ENCODE results near the gene SAC3D1. TPM values are rescaled to one million over a fixed set of nuclear protein-coding genes. Genes with fewer than 3 reads are reported as not detected.
A peak's percentile ranks its signal among the peaks of the same experiment; 100 is the strongest.

SAC3D1 gene
- total and polyA plus RNA-seq, 7 donors = 8.4 to 19.2 (median 10.8) TPM

DNA sequence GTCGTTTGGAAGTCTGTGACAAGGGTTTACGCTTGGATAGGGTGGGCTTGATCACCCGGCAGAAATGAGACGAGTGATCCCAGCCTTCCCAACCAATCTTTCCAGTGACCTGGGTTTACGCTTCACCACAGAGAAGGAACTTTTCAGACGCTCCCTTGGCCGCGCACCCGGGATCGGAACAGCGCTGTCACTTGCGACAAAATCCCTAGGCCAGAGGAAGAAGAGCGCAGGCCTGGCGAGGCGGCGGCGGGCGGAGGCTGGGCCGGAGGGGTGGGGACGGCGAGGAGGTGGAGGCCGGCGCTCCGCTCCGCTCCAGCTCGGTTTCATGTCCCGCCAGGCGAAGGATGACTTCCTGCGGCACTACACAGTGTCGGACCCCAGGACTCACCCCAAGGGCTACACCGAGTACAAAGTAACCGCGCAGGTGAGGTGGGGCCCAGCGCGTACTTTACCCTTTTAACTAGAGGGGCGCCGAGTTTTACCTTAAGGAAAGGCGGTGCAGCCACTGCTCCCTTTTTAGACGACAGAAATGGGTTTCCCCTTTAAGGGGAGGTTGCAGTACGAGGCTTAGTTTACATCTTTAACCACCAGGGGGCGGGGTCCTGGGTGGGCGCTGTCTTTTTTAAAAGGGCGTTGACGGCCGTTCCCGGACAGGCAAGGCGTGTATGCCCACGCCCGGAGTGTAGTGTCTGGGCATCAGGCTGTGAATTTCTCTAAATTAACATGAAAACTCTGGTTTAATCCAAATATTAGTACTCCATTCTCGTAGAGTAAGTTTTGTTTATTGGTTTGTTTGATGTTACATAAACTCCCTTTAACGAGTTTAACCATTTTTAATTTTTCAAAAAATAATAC, 13.6 kb upstream of the SAC3D1 start, which contains the start of gene SNX15:
TSS of gene SNX15 (plus strand) at position 227 of the 855 bp plus-strand sequence. CDS start at position 326, 99 bp downstream.
- H3K4me3 ChIP-seq = peak within 1 kb of the TSS; percentile 68
- TF ChIP-seq, protein P1, sequence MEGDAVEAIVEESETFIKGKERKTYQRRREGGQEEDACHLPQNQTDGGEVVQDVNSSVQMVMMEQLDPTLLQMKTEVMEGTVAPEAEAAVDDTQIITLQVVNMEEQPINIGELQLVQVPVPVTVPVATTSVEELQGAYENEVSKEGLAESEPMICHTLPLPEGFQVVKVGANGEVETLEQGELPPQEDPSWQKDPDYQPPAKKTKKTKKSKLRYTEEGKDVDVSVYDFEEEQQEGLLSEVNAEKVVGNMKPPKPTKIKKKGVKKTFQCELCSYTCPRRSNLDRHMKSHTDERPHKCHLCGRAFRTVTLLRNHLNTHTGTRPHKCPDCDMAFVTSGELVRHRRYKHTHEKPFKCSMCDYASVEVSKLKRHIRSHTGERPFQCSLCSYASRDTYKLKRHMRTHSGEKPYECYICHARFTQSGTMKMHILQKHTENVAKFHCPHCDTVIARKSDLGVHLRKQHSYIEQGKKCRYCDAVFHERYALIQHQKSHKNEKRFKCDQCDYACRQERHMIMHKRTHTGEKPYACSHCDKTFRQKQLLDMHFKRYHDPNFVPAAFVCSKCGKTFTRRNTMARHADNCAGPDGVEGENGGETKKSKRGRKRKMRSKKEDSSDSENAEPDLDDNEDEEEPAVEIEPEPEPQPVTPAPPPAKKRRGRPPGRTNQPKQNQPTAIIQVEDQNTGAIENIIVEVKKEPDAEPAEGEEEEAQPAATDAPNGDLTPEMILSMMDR (IDR thresholded peaks at IDR 0.05) = peak; percentile 77
- peaks cover 9% of the 10 kb centered on the region for H3K4me1 ChIP-seq
- WGBS, 3 donors = 0 to 1% (median 1%) methylated on average over 36 to 51 of the region's 51 CpGs
- H3K36me3 ChIP-seq (ENCODE audit: insufficient read depth in 1 of 2, low read depth in 1 of 2) = peaks cover 0 to 10% of the 10 kb centered on the region in 2 donors
- intact Hi-C loops (cut with DNase I) = loop anchor here in 1 of 2 donors (5.0 kb wide), 1 partner anchor 100 kb away; no protein-coding TSS in a partner anchor
- peak within 1 kb of the TSS; percentile 84 for H3K27ac ChIP-seq
- no peaks in the 10 kb centered on the region for H3K27me3 ChIP-seq (ENCODE audit: insufficient read depth in 3 of 3, low read length in 2 of 3)
- H3K9me3 ChIP-seq = no peaks in the 10 kb centered on the region
- ATAC-seq (peak; percentile 95 to 97 (median 96)), DNase-seq (peak; percentile 94 to 96)

DNA sequence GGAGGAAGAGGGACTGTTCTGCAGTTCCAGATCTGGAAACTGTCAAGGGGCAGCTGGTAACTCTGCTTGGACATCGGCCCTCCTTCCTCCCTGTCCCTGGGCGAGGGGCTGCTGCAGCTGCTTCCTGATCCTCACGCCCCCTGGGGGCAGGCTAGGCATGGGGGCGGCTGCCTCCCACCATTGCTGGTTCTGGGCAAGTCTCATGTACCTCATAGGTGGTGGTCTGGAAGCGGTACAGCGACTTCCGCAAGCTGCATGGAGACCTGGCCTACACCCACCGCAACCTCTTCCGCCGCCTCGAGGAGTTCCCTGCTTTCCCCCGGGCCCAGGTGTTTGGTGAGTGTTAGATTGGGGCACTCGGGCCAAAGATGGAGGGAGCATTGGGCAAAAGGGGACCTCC, 8.8 kb upstream of the SAC3D1 start:
- H3K27ac ChIP-seq = no peak overlapping the region
- no peak for DNase-seq
- H3K9me3 ChIP-seq = no peaks in the 10 kb centered on the region
- TF ChIP-seq, protein P1 (IDR thresholded peaks at IDR 0.05) = no peak
- H3K27me3 ChIP-seq (ENCODE audit: insufficient read depth in 3 of 3, low read length in 2 of 3) = no peaks in the 10 kb centered on the region
- peaks cover 3 to 56% of the 10 kb centered on the region in 2 donors for H3K36me3 ChIP-seq (ENCODE audit: insufficient read depth in 1 of 2, low read depth in 1 of 2)
- no peak overlapping the region for H3K4me3 ChIP-seq
- peaks cover 9% of the 10 kb centered on the region for H3K4me1 ChIP-seq
- intact Hi-C loops (cut with DNase I) = no loop called here
- ATAC-seq = no peak
- WGBS, 3 donors = 81 to 83% (median 82%) methylated on average over 12 to 13 of the region's 13 CpGs

DNA sequence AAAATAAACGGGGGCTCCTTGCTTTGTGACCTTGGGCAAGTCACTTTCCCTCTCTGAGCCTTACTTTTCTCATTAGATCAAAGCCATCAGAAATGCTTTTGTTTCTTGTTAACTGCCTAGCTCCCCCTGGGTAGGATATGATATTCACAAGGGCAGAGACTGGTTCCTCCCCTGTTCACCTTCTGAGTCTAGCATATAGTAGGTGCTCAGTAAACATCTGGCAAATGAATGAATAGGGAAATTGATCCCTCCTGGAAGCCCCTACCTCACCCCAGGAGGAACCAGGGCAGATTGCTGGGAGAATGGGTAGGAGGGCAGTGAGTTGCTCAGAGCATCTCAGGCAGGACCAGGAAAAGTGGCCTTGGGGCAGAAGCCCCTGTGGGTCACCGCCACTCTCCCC, 6.6 kb upstream of the SAC3D1 start:
- intact Hi-C loops (cut with DNase I) = no loop called here
- WGBS, 3 donors = 90 to 96% (median 95%) methylated on average over 2 of the region's 2 CpGs
- H3K4me1 ChIP-seq = no peaks in the 10 kb centered on the region
- no peak for ATAC-seq
- DNase-seq = no peak
- TF ChIP-seq, protein P1 (IDR thresholded peaks at IDR 0.05) = no peak
- H3K9me3 ChIP-seq = no peaks in the 10 kb centered on the region
- no peak overlapping the region for H3K4me3 ChIP-seq
- no peak overlapping the region for H3K27ac ChIP-seq
- peaks cover 9 to 76% of the 10 kb centered on the region in 2 donors for H3K36me3 ChIP-seq (ENCODE audit: insufficient read depth in 1 of 2, low read depth in 1 of 2)
- H3K27me3 ChIP-seq (ENCODE audit: insufficient read depth in 3 of 3, low read length in 2 of 3) = no peaks in the 10 kb centered on the region

DNA sequence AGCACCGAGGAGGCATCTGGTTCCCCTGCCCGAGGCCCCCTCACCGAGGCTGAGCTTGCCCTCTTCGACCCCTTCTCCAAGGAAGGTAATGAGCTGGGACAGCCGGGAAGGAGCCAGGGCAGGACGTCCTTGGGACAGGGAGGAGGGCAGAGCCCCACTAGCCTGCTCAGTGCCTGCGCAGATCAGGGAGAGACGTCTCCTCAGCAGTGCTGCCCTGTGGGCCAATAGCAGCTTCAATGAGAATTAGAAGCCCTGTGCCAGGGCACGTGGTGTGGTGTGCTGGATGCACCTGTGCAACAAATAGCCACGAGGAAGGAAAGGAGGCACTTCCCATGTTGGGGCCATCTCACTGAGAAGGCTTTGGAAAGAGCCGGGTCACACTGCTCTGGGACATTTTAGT, 5.4 kb upstream of the SAC3D1 start:
- no peaks in the 10 kb centered on the region for H3K27me3 ChIP-seq (ENCODE audit: insufficient read depth in 3 of 3, low read length in 2 of 3)
- no peak for ATAC-seq
- no peak overlapping the region for H3K4me3 ChIP-seq
- WGBS, 3 donors = 72 to 79% (median 74%) methylated on average over 11 of the region's 11 CpGs
- intact Hi-C loops (cut with DNase I) = no loop called here
- H3K4me1 ChIP-seq = peaks cover 9% of the 10 kb centered on the region
- no peak overlapping the region for H3K27ac ChIP-seq
- TF ChIP-seq, protein P1 (IDR thresholded peaks at IDR 0.05) = no peak
- DNase-seq = no peak
- H3K36me3 ChIP-seq (ENCODE audit: insufficient read depth in 1 of 2, low read depth in 1 of 2) = peaks cover 9 to 83% of the 10 kb centered on the region in 2 donors
- H3K9me3 ChIP-seq = no peaks in the 10 kb centered on the region
